WTC11 (cell line): ENCODE measurements around the gene MEIKIN. TPM values are rescaled to one million over a fixed set of nuclear protein-coding genes. Genes with fewer than 3 reads are reported as not detected.

ENCODE experiments used
- ATAC-seq: fragments of 200-7000 bp; cut with Tn5 transposase; 2 replicates; pipeline ENCODE4 v1.10.0; 2021; ENCODE audit warnings: mild to moderate bottlenecking, moderate library complexity
- CTCF ChIA-PET: fragments of 300-600 bp; sonication (Branson Sonifier 250); formaldehyde crosslinking; loops from one replicate; lab custom pipeline; 2021; ENCODE audit warnings: antibody characterized with exemption; lab: Charles Lee
- POLR2A ChIA-PET: fragments of 350-600 bp; sonication (Branson Sonifier 250); formaldehyde crosslinking; loops from one replicate; lab custom pipeline; 2021; ENCODE audit warnings: antibody characterized with exemption; lab: Charles Lee
- DNase-seq: peaks from one replicate; pipeline ENCODE4 v3.0.0; 2021; ENCODE audit warnings: low spot score
- H3K27ac Mint-ChIP-seq: 2 replicates; pipeline ENCODE4 v1.8.0; 2021; ENCODE audit warnings: mixed read lengths
- H3K27me3 Mint-ChIP-seq: 2 replicates; pipeline ENCODE4 v1.8.0; 2021; ENCODE audit warnings: low read depth, mild to moderate bottlenecking, moderate library complexity, mixed read lengths
- H3K36me3 Mint-ChIP-seq: 2 replicates; pipeline ENCODE4 v1.8.0; 2021; ENCODE audit warnings: mixed read lengths
- H3K4me1 Mint-ChIP-seq: 2 replicates; pipeline ENCODE4 v1.8.0; 2022; ENCODE audit warnings: mixed read lengths
- H3K4me3 Mint-ChIP-seq: 2 replicates; pipeline ENCODE4 v1.8.0; 2021; ENCODE audit warnings: mild to moderate bottlenecking, moderate library complexity, mixed read lengths
- H3K9me3 Mint-ChIP-seq: 2 replicates; pipeline ENCODE4 v1.8.0; 2021; ENCODE audit warnings: mixed read lengths
- ELF4 ChIP-seq: sonication (generic); formaldehyde crosslinking; IDR thresholded peaks from 2 replicates; pipeline ENCODE4 v1.8.1; 2022; ENCODE audit warnings: low read depth, mild to moderate bottlenecking, moderate library complexity, missing genetic modification reagents
- GABPB1 ChIP-seq: sonication (generic); formaldehyde crosslinking; IDR thresholded peaks from 2 replicates; pipeline ENCODE4 v1.8.1; 2023; ENCODE audit warnings: mild to moderate bottlenecking, missing genetic modification reagents
- HMGA2 ChIP-seq: fragments of 250-450 bp; sonication (Bioruptor Pico); IDR thresholded peaks from 2 replicates; pipeline ENCODE4 v1.4.0; 2021; ENCODE audit warnings: mild to moderate bottlenecking, moderate library complexity
- MYBL2 ChIP-seq: sonication (generic); formaldehyde crosslinking; IDR thresholded peaks from 2 replicates; pipeline ENCODE4 v1.8.1; 2023; ENCODE audit warnings: mild to moderate bottlenecking, moderate library complexity, missing genetic modification reagents
- NR1H2 ChIP-seq: sonication (generic); formaldehyde crosslinking; IDR thresholded peaks from 2 replicates; pipeline ENCODE4 v1.9.0; 2021; ENCODE audit warnings: mild to moderate bottlenecking, moderate library complexity, missing genetic modification reagents
- RORB ChIP-seq: fragments of 250-450 bp; sonication (Bioruptor Pico); IDR thresholded peaks from 2 replicates; pipeline ENCODE4 v1.9.0; 2021; ENCODE audit warnings: mild to moderate bottlenecking
- SMAD3 ChIP-seq: sonication (generic); formaldehyde crosslinking; IDR thresholded peaks from 2 replicates; pipeline ENCODE4 v1.8.0; 2022; ENCODE audit warnings: missing genetic modification reagents, mild to moderate bottlenecking, borderline replicate concordance
- SOX15 ChIP-seq: fragments of 250-450 bp; sonication (Bioruptor Pico); IDR thresholded peaks from 2 replicates; pipeline ENCODE4 v1.9.0; 2021; ENCODE audit warnings: mild to moderate bottlenecking
- ZBTB21 ChIP-seq: sonication (generic); formaldehyde crosslinking; IDR thresholded peaks from 2 replicates; pipeline ENCODE4 v1.8.1; 2023; ENCODE audit warnings: mild to moderate bottlenecking, missing genetic modification reagents, borderline replicate concordance
- ZNF121 ChIP-seq: sonication (generic); formaldehyde crosslinking; IDR thresholded peaks from 2 replicates; pipeline ENCODE4 v1.8.0; 2023; ENCODE audit warnings: missing genetic modification reagents
- ZNF219 ChIP-seq: sonication (generic); formaldehyde crosslinking; IDR thresholded peaks from 2 replicates; pipeline ENCODE4 v1.8.0; 2023; ENCODE audit warnings: missing genetic modification reagents, mild to moderate bottlenecking, borderline replicate concordance
- ZNF232 ChIP-seq: sonication (generic); formaldehyde crosslinking; IDR thresholded peaks from 2 replicates; pipeline ENCODE4 v1.8.0; 2022; ENCODE audit warnings: mild to moderate bottlenecking, missing genetic modification reagents
- ZNF317 ChIP-seq: sonication (generic); formaldehyde crosslinking; IDR thresholded peaks from 2 replicates; pipeline ENCODE4 v1.8.1; 2023; ENCODE audit warnings: low read depth, mild to moderate bottlenecking, moderate library complexity, missing genetic modification reagents, borderline replicate concordance
- total RNA-seq: library from RNA; stranded (reverse); gene quantifications from 3 replicates; pipeline ENCODE4 v1.2.3, GENCODE V29; 2021
- TF ChIP-seq, protein P1 (sequence below): sonication (generic); formaldehyde crosslinking; IDR thresholded peaks from 2 replicates; pipeline ENCODE4 v1.8.0; 2022; ENCODE audit warnings: mild to moderate bottlenecking, missing genetic modification reagents
- TF ChIP-seq, protein P2 (sequence below): sonication (generic); formaldehyde crosslinking; IDR thresholded peaks from 2 replicates; pipeline ENCODE4 v1.8.1; 2023; ENCODE audit warnings: mild to moderate bottlenecking, missing genetic modification reagents, moderate library complexity
- TF ChIP-seq, protein P3 (sequence below): fragments of 250-450 bp; sonication (Bioruptor Pico); conservative IDR thresholded peaks from 2 replicates; pipeline ENCODE4 v1.9.0; 2021; ENCODE audit warnings: mild to moderate bottlenecking
- TF ChIP-seq, protein P4 (sequence below): sonication (generic); formaldehyde crosslinking; IDR thresholded peaks from 2 replicates; pipeline ENCODE4 v1.8.1; 2022; ENCODE audit warnings: missing genetic modification reagents, borderline replicate concordance
- TF ChIP-seq, protein P5 (sequence below): sonication (generic); formaldehyde crosslinking; conservative IDR thresholded peaks from 2 replicates; pipeline ENCODE4 v1.8.1; 2023; ENCODE audit warnings: mild to moderate bottlenecking, low read depth, missing genetic modification reagents, moderate library complexity

MEIKIN gene
- total RNA-seq, 1 experiment from 2014 or later = not detected

DNA sequence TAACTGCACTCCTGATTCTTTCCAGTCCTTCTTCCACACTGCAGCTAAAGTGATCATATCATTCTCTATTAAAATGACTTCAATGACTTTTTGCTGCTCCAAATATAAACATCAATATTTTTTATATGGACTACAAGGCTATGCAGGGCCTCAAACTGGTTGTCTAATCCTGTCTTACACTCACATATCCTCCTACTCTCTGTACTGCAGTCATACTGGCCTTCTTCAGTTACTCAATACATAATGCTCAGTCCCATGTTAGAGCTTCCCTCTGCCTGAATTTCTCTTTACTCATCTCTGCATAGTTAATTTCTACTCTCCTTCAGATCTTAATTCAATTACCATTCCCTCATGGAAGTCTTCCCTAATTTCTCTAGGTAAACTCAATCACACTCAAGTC is 3.4 kb downstream of the MEIKIN start (continued):
- TF ChIP-seq, protein P1, sequence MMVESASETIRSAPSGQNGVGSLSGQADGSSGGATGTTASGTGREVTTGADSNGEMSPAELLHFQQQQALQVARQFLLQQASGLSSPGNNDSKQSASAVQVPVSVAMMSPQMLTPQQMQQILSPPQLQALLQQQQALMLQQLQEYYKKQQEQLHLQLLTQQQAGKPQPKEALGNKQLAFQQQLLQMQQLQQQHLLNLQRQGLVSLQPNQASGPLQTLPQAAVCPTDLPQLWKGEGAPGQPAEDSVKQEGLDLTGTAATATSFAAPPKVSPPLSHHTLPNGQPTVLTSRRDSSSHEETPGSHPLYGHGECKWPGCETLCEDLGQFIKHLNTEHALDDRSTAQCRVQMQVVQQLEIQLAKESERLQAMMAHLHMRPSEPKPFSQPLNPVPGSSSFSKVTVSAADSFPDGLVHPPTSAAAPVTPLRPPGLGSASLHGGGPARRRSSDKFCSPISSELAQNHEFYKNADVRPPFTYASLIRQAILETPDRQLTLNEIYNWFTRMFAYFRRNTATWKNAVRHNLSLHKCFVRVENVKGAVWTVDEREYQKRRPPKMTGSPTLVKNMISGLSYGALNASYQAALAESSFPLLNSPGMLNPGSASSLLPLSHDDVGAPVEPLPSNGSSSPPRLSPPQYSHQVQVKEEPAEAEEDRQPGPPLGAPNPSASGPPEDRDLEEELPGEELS = no peak
- no peak for TF ChIP-seq RORB (CRISPR knock-in tag)
- no peak for TF ChIP-seq ZBTB21 (CRISPR knock-in tag)

DNA sequence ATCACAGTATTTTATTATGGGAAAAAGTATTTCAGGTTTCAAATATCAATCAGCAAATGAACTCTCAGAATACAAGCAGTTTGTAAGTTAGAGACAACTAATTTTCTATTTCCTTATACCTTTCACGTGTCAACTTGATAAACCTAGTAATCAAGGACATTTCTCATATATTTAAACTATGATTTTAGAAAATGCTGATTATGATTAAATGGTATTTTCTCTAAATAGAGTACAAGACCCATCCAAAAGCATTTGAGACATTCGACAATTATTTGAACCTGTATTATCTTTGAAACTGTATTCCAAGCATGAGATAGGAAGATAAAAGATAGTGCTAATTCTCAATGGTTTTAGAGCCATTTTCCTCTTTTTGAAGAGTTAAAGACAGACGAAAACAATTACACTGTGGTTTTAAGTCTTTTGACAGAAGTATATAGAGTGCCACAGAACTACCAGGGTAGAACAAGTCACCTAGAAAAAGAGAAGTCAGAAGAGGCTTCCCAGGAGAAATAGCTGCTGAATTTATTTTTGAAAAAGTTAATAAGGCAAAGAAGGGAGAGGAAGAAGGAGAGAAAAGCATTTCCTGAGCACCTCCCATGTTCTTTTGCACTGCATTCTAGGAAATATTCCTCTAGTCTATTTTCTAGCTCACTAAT is 5.6 kb downstream of the MEIKIN start:
- Mint-ChIP-seq H3K36me3 (no peaks in the 10 kb centered on the region), H3K27me3 (no peaks in the 10 kb centered on the region; the same call in 1 of the 2 replicates), H3K9me3 (no peaks in the 10 kb centered on the region), H3K4me1 (no peaks in the 10 kb centered on the region), H3K4me3 (no peak overlapping the region), H3K27ac (no peak overlapping the region)
- DNase-seq = no peak
- TF ChIP-seq, protein P2, sequence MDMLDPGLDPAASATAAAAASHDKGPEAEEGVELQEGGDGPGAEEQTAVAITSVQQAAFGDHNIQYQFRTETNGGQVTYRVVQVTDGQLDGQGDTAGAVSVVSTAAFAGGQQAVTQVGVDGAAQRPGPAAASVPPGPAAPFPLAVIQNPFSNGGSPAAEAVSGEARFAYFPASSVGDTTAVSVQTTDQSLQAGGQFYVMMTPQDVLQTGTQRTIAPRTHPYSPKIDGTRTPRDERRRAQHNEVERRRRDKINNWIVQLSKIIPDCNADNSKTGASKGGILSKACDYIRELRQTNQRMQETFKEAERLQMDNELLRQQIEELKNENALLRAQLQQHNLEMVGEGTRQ (CRISPR knock-in tag) = no peak
- TF ChIP-seq ELF4 (CRISPR knock-in tag) (no peak), ZNF232 (CRISPR knock-in tag) (no peak), SOX15 (CRISPR knock-in tag) (no peak), HMGA2 (CRISPR knock-in tag) (no peak), MYBL2 (CRISPR knock-in tag) (no peak), GABPB1 (CRISPR knock-in tag) (no peak), NR1H2 (no peak), ZNF121 (CRISPR knock-in tag) (no peak), SMAD3 (CRISPR knock-in tag) (no peak), ZNF219 (no peak), ZNF317 (no peak)
- TF ChIP-seq, protein P3, sequence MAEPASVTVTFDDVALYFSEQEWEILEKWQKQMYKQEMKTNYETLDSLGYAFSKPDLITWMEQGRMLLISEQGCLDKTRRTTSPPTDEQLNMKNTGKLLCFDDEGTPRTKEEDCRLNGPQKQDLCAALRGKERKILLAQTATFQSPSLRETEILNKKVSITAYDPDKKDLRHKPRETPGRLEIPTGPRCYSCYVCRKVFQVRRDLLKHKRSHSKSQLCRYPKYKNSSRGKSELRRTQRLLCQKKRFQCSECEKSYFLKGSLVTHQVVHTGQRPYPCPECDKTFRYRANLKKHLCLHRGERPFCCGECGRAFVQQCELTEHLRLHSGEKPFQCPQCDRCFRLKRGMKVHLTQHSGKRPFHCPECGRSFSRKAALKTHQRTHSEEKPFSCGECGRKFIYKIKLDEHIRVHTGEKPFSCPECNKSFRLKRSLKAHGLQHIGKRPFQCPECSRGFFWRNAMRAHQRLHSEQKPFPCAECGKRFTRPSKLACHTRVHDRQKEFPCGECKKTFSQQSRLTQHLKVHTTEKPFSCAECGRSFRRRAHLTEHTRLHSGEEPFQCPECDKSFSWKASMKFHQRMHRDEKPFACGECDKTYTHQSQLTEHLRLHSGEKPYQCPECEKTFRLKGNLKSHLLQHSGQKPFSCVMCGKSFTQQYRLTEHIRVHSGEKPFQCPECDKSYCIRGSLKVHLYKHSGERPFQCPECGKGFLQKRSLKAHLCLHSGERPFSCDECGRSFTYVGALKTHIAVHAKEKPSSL = no peak
- TF ChIP-seq, protein P4, sequence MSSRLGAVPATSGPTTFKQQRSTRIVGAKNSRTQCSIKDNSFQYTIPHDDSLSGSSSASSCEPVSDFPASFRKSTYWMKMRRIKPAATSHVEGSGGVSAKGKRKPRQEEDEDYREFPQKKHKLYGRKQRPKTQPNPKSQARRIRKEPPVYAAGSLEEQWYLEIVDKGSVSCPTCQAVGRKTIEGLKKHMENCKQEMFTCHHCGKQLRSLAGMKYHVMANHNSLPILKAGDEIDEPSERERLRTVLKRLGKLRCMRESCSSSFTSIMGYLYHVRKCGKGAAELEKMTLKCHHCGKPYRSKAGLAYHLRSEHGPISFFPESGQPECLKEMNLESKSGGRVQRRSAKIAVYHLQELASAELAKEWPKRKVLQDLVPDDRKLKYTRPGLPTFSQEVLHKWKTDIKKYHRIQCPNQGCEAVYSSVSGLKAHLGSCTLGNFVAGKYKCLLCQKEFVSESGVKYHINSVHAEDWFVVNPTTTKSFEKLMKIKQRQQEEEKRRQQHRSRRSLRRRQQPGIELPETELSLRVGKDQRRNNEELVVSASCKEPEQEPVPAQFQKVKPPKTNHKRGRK = no peak
- TF ChIP-seq, protein P5, sequence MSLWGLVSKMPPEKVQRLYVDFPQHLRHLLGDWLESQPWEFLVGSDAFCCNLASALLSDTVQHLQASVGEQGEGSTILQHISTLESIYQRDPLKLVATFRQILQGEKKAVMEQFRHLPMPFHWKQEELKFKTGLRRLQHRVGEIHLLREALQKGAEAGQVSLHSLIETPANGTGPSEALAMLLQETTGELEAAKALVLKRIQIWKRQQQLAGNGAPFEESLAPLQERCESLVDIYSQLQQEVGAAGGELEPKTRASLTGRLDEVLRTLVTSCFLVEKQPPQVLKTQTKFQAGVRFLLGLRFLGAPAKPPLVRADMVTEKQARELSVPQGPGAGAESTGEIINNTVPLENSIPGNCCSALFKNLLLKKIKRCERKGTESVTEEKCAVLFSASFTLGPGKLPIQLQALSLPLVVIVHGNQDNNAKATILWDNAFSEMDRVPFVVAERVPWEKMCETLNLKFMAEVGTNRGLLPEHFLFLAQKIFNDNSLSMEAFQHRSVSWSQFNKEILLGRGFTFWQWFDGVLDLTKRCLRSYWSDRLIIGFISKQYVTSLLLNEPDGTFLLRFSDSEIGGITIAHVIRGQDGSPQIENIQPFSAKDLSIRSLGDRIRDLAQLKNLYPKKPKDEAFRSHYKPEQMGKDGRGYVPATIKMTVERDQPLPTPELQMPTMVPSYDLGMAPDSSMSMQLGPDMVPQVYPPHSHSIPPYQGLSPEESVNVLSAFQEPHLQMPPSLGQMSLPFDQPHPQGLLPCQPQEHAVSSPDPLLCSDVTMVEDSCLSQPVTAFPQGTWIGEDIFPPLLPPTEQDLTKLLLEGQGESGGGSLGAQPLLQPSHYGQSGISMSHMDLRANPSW (CRISPR knock-in tag) = no peak
- ATAC-seq = no peak
- ChIA-PET POLR2A (no interaction called here), CTCF (no interaction called here)
